Spleen (tissue), 7 donors: Measurements from ENCODE around the gene SARNP.

ENCODE experiments used
- POLR2AphosphoS5 ChIP-seq, 3 donors: sonication (generic); formaldehyde crosslinking; IDR thresholded peaks; one replicate each; pipeline ENCODE4 v1.5.1; 2017; ENCODE audit warnings: antibody characterized with exemption in 3 of 3
- TF ChIP-seq, protein P1 (sequence below), 11 experiments: fragments of 200-600 bp in 7 of 11; fragments of 450-650 bp in 4 of 11; sonication (generic) in 4 of 11; IDR thresholded peaks in 8 of 11; conservative IDR thresholded peaks in 3 of 11; 1 replicate in 7 of 11; 2 replicates in 4 of 11; pipeline versions ENCODE4 v1.4.0 to v1.8.0; 2016 to 2021; ENCODE audit warnings: antibody characterized with exemption in 11 of 11, inconsistent platforms in 4 of 11, mild to moderate bottlenecking in 1 of 11
- donor health status: DM: no; HTN: no; CAD: no; lungs with moderate emphysema.
- donor health status: DM: no; HTN: no; CAD: no.
- donor health status: DM: no; HTN: no; CAD: no.

DNA sequence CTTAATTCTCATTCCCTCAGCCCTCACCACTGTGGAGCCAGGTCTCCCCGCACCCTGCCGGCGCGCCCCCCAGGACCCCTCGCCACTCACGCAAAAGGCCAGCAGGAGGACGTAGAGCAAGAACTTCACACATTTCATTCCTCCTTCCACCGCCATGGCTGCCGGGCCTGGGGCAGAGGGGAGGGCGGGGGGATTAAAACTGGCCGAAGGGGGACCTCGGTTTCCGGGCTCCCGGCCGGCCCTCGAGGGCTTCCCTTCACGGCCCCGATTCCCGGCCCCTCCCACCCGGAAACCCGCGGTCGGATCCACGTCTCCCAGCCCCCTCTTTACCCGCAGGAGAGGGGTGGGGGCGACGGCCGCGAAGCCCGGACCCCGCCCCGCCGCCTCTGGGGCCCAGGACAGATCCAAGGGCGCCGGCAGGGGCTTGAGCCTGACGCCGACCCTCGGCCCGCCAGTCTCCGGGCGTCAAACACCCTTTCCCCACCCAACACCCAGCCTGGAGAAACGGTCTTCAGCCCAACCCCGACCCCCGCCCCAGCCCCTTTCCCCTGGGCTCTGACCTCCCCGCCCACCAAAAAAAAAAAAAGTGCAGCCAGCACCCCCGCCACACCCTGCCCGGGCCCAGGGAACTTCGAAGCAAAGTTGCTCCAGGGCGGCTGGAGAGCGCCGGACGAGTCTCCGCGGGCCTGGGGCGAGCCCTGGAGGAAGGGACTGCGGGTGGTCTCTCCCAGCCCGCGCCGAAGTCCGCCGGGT lies 89.2 kb downstream of the SARNP start:
- TF ChIP-seq, protein P1, sequence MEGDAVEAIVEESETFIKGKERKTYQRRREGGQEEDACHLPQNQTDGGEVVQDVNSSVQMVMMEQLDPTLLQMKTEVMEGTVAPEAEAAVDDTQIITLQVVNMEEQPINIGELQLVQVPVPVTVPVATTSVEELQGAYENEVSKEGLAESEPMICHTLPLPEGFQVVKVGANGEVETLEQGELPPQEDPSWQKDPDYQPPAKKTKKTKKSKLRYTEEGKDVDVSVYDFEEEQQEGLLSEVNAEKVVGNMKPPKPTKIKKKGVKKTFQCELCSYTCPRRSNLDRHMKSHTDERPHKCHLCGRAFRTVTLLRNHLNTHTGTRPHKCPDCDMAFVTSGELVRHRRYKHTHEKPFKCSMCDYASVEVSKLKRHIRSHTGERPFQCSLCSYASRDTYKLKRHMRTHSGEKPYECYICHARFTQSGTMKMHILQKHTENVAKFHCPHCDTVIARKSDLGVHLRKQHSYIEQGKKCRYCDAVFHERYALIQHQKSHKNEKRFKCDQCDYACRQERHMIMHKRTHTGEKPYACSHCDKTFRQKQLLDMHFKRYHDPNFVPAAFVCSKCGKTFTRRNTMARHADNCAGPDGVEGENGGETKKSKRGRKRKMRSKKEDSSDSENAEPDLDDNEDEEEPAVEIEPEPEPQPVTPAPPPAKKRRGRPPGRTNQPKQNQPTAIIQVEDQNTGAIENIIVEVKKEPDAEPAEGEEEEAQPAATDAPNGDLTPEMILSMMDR (IDR thresholded peaks at IDR 0.05 in 8 of 11, conservative IDR thresholded peaks at IDR 0.05 in 3 of 11) = no peak
- peak in 1 of 3 donors; percentile 28 for TF ChIP-seq POLR2AphosphoS5 (IDR thresholded peaks at IDR 0.05)
